CD4-positive, alpha-beta T cell treated with Interferon alpha-2 for 1 hour (primary cell): ENCODE data around the gene SLC16A3.

Experiments
- DNase-seq, 2 donors: peaks; one replicate each; pipeline ENCODE4 v3.0.0-alpha.2; 2020 to 2022

SLC16A3 gene

GRCh38 chr17:82237083-82237745 lies 8.4 kb downstream of the SLC16A3 start:
- DNase-seq, result peak in 1 of 2 donors; percentile 28

- DNase-seq, result no peak
Measured at GRCh38 chr17:82237746-82238471, 9.1 kb downstream of the SLC16A3 start.

GRCh38 chr17:82238472-82239201 lies 9.8 kb downstream of the SLC16A3 start:
- peak; percentile 73 to 82 for DNase-seq

- no peak for DNase-seq
Measured at GRCh38 chr17:82239401-82239925, 10.6 kb downstream of the SLC16A3 start.

GRCh38 chr17:82239926-82240505 lies 11.2 kb downstream of the SLC16A3 start:
- no peak for DNase-seq

- DNase-seq, result no peak
Measured at GRCh38 chr17:82240506-82241182, 11.8 kb downstream of the SLC16A3 start.

GRCh38 chr17:82241183-82241925 lies 12.5 kb downstream of the SLC16A3 start:
- peak; percentile 41 to 67 for DNase-seq

- no peak for DNase-seq
Measured at GRCh38 chr17:82241926-82242697, 13.3 kb downstream of the SLC16A3 start.

- DNase-seq, result no peak
Measured at GRCh38 chr17:82242698-82242976, 13.8 kb downstream of the SLC16A3 start.

GRCh38 chr17:82242977-82243647 lies 14.3 kb downstream of the SLC16A3 start:
- DNase-seq, result no peak

- no peak for DNase-seq
Measured at GRCh38 chr17:82243648-82244412, 15.0 kb downstream of the SLC16A3 start.

GRCh38 chr17:82244413-82245133 lies 15.7 kb downstream of the SLC16A3 start:
- peak in 1 of 2 donors; percentile 40 for DNase-seq

- no peak for DNase-seq
Measured at GRCh38 chr17:82245134-82246039, 16.5 kb downstream of the SLC16A3 start.

- DNase-seq, result no peak
Measured at GRCh38 chr17:82246040-82246364, 17.2 kb downstream of the SLC16A3 start.

GRCh38 chr17:82246365-82247181 lies 17.7 kb downstream of the SLC16A3 start:
- DNase-seq, result no peak

GRCh38 chr17:82247182-82247823 lies 18.5 kb downstream of the SLC16A3 start:
- DNase-seq, result no peak
